ENCODE data around the gene TBC1D17. TPM values are rescaled to one million over a fixed set of nuclear protein-coding genes. Genes with fewer than 3 reads are reported as not detected.
A peak's percentile ranks its signal among the peaks of the same experiment; 100 is the strongest.

The TBC1D17 gene
- total RNA-seq, 4 donors from 2014 or later: 15.6 to 24.9 (median 22.3) TPM

GRCh38 chr19:49869484-49870308, 7.8 kb upstream of the TBC1D17 start:
- DNase-seq (ENCODE audit: low spot score) (peak; percentile 79), ATAC-seq (ENCODE audit: low FRiP score) (peak; percentile 86)
- TF ChIP-seq CTCF (IDR thresholded peaks at IDR 0.05): no peak

GRCh38 chr19:49870309-49870901, 7.1 kb upstream of the TBC1D17 start:
- DNase-seq (ENCODE audit: low spot score) (no peak), ATAC-seq (ENCODE audit: low FRiP score) (no peak)
- no peak for TF ChIP-seq CTCF (IDR thresholded peaks at IDR 0.05)

- DNase-seq (ENCODE audit: low spot score) (no peak), ATAC-seq (ENCODE audit: low FRiP score) (no peak)
- TF ChIP-seq CTCF (IDR thresholded peaks at IDR 0.05): no peak
Measured at GRCh38 chr19:49871349-49871985, 6.0 kb upstream of the TBC1D17 start.

- no peak for TF ChIP-seq CTCF (IDR thresholded peaks at IDR 0.05)
- ATAC-seq (ENCODE audit: low FRiP score) (no peak), DNase-seq (ENCODE audit: low spot score) (no peak)
Measured at GRCh38 chr19:49872245-49873128, 5.0 kb upstream of the TBC1D17 start.

GRCh38 chr19:49873129-49873521, 4.4 kb upstream of the TBC1D17 start:
- no peak for TF ChIP-seq CTCF (IDR thresholded peaks at IDR 0.05)
- ATAC-seq (ENCODE audit: low FRiP score): no peak
- no peak for DNase-seq (ENCODE audit: low spot score)

- ATAC-seq (ENCODE audit: low FRiP score) (no peak), DNase-seq (ENCODE audit: low spot score) (no peak)
- no peak for TF ChIP-seq CTCF (IDR thresholded peaks at IDR 0.05)
Measured at GRCh38 chr19:49873834-49874233, 3.7 kb upstream of the TBC1D17 start.
